ENCODE results near the gene TCTA.
A peak's percentile ranks its signal among the peaks of the same experiment; 100 is the strongest.
"Not testable (repeated sequence)": the region's sequence is repeated elsewhere in the genome, so short reads cannot be mapped to it uniquely, and the experiment has no call there.

The TCTA gene

GRCh38 chr3:49411968-49412631, at the start of gene TCTA, which contains the start of gene RHOA:
Gene TCTA (plus strand): TSS chr3:49412423. CDS start chr3:49412427, 4 bp downstream.
Gene RHOA (minus strand): TSS chr3:49411976. CDS start chr3:49375589, 36,387 bp downstream.
- FAIRE-seq (peak; percentile 99), DNase-seq (ENCODE audit: extremely low spot score, insufficient read length, low read depth) (peak; percentile 91)

GRCh38 chr3:49362561-49362960, 49.7 kb upstream of the TCTA start:
- DNase-seq (ENCODE audit: extremely low spot score, insufficient read length, low read depth) (no peak), FAIRE-seq (no peak)

- DNase-seq (ENCODE audit: extremely low spot score, insufficient read length, low read depth) (no peak), FAIRE-seq (no peak)
Measured at GRCh38 chr3:49370585-49371290, 41.5 kb upstream of the TCTA start.

GRCh38 chr3:49371946-49372345, 40.3 kb upstream of the TCTA start:
- DNase-seq (ENCODE audit: extremely low spot score, insufficient read length, low read depth) (no peak), FAIRE-seq (no peak)

GRCh38 chr3:49377483-49377882, 34.7 kb upstream of the TCTA start:
- no peak for DNase-seq (ENCODE audit: extremely low spot score, insufficient read length, low read depth)
- FAIRE-seq, result peak; percentile 72

- no peak for FAIRE-seq
- DNase-seq (ENCODE audit: extremely low spot score, insufficient read length, low read depth), result no peak
Measured at GRCh38 chr3:49378249-49378895, 33.9 kb upstream of the TCTA start.

- DNase-seq (ENCODE audit: extremely low spot score, insufficient read length, low read depth), result no peak
- FAIRE-seq, result no peak
Measured at GRCh38 chr3:49383387-49383786, 28.8 kb upstream of the TCTA start.

- FAIRE-seq (no peak), DNase-seq (ENCODE audit: extremely low spot score, insufficient read length, low read depth) (no peak)
Measured at GRCh38 chr3:49385617-49386016, 26.6 kb upstream of the TCTA start.

- FAIRE-seq (peak; percentile 38), DNase-seq (ENCODE audit: extremely low spot score, insufficient read length, low read depth) (no peak)
Measured at GRCh38 chr3:49386056-49386756, 26.0 kb upstream of the TCTA start.

GRCh38 chr3:49387721-49388120, 24.5 kb upstream of the TCTA start:
- no peak for DNase-seq (ENCODE audit: extremely low spot score, insufficient read length, low read depth)
- no peak for FAIRE-seq

GRCh38 chr3:49388289-49388820, 23.9 kb upstream of the TCTA start:
- FAIRE-seq (no peak), DNase-seq (ENCODE audit: extremely low spot score, insufficient read length, low read depth) (no peak)

GRCh38 chr3:49389297-49389696, 22.9 kb upstream of the TCTA start:
- DNase-seq (ENCODE audit: extremely low spot score, insufficient read length, low read depth) (no peak), FAIRE-seq (no peak)

- FAIRE-seq; DNase-seq (ENCODE audit: extremely low spot score, insufficient read length, low read depth): not testable (repeated sequence)
Measured at GRCh38 chr3:49391310-49391709, 20.9 kb upstream of the TCTA start.

- FAIRE-seq (peak; percentile 71), DNase-seq (ENCODE audit: extremely low spot score, insufficient read length, low read depth) (no peak)
Measured at GRCh38 chr3:49397470-49397869, 14.8 kb upstream of the TCTA start.

- FAIRE-seq, result no peak
- no peak for DNase-seq (ENCODE audit: extremely low spot score, insufficient read length, low read depth)
Measured at GRCh38 chr3:49399461-49399860, 12.8 kb upstream of the TCTA start.

GRCh38 chr3:49401766-49402165, 10.5 kb upstream of the TCTA start:
- DNase-seq (ENCODE audit: extremely low spot score, insufficient read length, low read depth) (no peak), FAIRE-seq (no peak)

- DNase-seq (ENCODE audit: extremely low spot score, insufficient read length, low read depth), result no peak
- no peak for FAIRE-seq
Measured at GRCh38 chr3:49403891-49404290, 8.3 kb upstream of the TCTA start.

- FAIRE-seq; DNase-seq (ENCODE audit: extremely low spot score, insufficient read length, low read depth): not testable (repeated sequence)
Measured at GRCh38 chr3:49405570-49405969, 6.7 kb upstream of the TCTA start.

GRCh38 chr3:49406571-49407565, 5.4 kb upstream of the TCTA start:
- FAIRE-seq (no peak), DNase-seq (ENCODE audit: extremely low spot score, insufficient read length, low read depth) (no peak)

Measured in GM18507 (cell line).